H1 (cell line): ENCODE measurements around the gene ARHGAP12. TPM values are rescaled to one million over a fixed set of nuclear protein-coding genes. Genes with fewer than 3 reads are reported as not detected.

ENCODE experiments used
- CTCF ChIA-PET: fragments of 300-600 bp; sonication (Branson Sonifier 250); formaldehyde crosslinking; loops from one replicate; lab custom pipeline; 2021; ENCODE audit not compliant: partially characterized antibody; lab: Charles Lee
- POLR2A ChIA-PET: fragments of 300-600 bp; sonication (Branson Sonifier 250); formaldehyde crosslinking; loops from one replicate; lab custom pipeline; 2021; ENCODE audit warnings: inconsistent platforms; ENCODE audit not compliant: partially characterized antibody; lab: Charles Lee
- DNase-seq, 2 experiments: peaks; one replicate each; pipeline versions ENCODE4 v3.0.0 to v3.0.0-alpha.2; 2010 to 2022; ENCODE audit warnings: low spot score in 2 of 2, low read depth in 1 of 2, mixed read lengths in 1 of 2
- FAIRE-seq: peaks from 2 replicates; lab custom pipeline; 2011; peaks lifted over from hg19 to GRCh38; lab: Jason Lieb, UNC
- H2AFZ ChIP-seq: 2 replicates; pipeline ENCODE4 v1.8.1; 2012; ENCODE audit warnings: low read length, inconsistent platforms
- H2AK5ac ChIP-seq: 2 replicates; pipeline ENCODE4 v1.6.1; 2013; ENCODE audit warnings: low read depth, low read length
- H2BK120ac ChIP-seq: replicated peaks from 2 replicates; pipeline ENCODE3; 2013; ENCODE audit warnings: low read depth, low read length, inconsistent platforms
- H2BK12ac ChIP-seq: 2 replicates; pipeline ENCODE4 v1.6.1; 2013; ENCODE audit warnings: low read depth, low read length
- H2BK15ac ChIP-seq: 2 replicates; pipeline ENCODE4 v1.6.1; 2013; ENCODE audit warnings: low read length
- H2BK20ac ChIP-seq: 2 replicates; pipeline ENCODE4 v1.6.1; 2013; ENCODE audit warnings: low read length
- H2BK5ac ChIP-seq: 2 replicates; pipeline ENCODE4 v1.6.1; 2013; ENCODE audit warnings: low read depth, low read length
- H3K14ac ChIP-seq: 2 replicates; pipeline ENCODE4 v1.6.1; 2013; ENCODE audit warnings: inconsistent platforms; ENCODE audit not compliant: insufficient read length
- H3K18ac ChIP-seq: 2 replicates; pipeline ENCODE4 v1.6.1; 2013; ENCODE audit warnings: low read length; ENCODE audit errors: extremely low read depth
- H3K23ac ChIP-seq: 2 replicates; pipeline ENCODE4 v1.6.1; 2013; ENCODE audit warnings: inconsistent platforms; ENCODE audit not compliant: insufficient read length
- H3K23me2 ChIP-seq: 2 replicates; pipeline ENCODE4 v1.6.1; 2013; ENCODE audit warnings: low read depth, low read length
- H3K27ac ChIP-seq: 2 replicates; pipeline ENCODE4 v1.6.1; 2011; ENCODE audit warnings: low read depth, low read length, inconsistent platforms
- H3K27me3 ChIP-seq, 4 experiments: replicated peaks in 1 of 4; 1 replicate in 1 of 4; 2 replicates in 3 of 4; pipeline versions ENCODE4 v1.6.1 to v1.8.1; 2011 to 2013; ENCODE audit warnings: low read length in 3 of 4, mild to moderate bottlenecking in 3 of 4, inconsistent platforms in 2 of 4, mixed read lengths in 2 of 4, moderate library complexity in 1 of 4; ENCODE audit not compliant: control insufficient read depth in 3 of 4, insufficient read depth in 3 of 4; ENCODE audit errors: extremely low read depth in 1 of 4
- H3K36me3 ChIP-seq, 4 experiments: 2 replicates each; pipeline versions ENCODE4 v1.6.1 to v1.8.1; 2011 to 2013; ENCODE audit warnings: mild to moderate bottlenecking in 4 of 4, low read length in 3 of 4, moderate library complexity in 2 of 4, control low read depth in 1 of 4, inconsistent platforms in 1 of 4; ENCODE audit not compliant: insufficient read depth in 4 of 4, control insufficient read depth in 2 of 4
- H3K4ac ChIP-seq: replicated peaks from 2 replicates; pipeline ENCODE3; 2013; ENCODE audit warnings: low read length, low read depth, mixed read lengths, inconsistent platforms; ENCODE audit not compliant: insufficient read length
- H3K4me1 ChIP-seq, 4 experiments: replicated peaks in 1 of 4; 1 replicate in 1 of 4; 2 replicates in 3 of 4; pipeline versions ENCODE4 v1.6.1 to v1.8.1; 2011 to 2013; ENCODE audit warnings: low read length in 3 of 4, inconsistent platforms in 2 of 4, mixed read lengths in 1 of 4; ENCODE audit not compliant: insufficient read depth in 4 of 4, control insufficient read depth in 3 of 4
- H3K4me2 ChIP-seq, 2 experiments: 2 replicates each; pipeline versions ENCODE4 v1.6.1 to v1.8.1; 2011 to 2013; ENCODE audit warnings: low read depth in 2 of 2, low read length in 2 of 2, control low read depth in 1 of 2, inconsistent platforms in 1 of 2, mild to moderate bottlenecking in 1 of 2; ENCODE audit not compliant: insufficient read depth in 1 of 2
- H3K4me3 ChIP-seq, 4 experiments: fragments of 200-600, 300-600 bp in 1 of 4; sonication (generic), shearing (Covaris generic), sonication (Bioruptor Twin) in 1 of 4; 2 replicates each; pipeline versions ENCODE4 v1.5.1 to v1.8.1; 2011 to 2016; ENCODE audit warnings: low read length in 4 of 4, low read depth in 3 of 4, control low read depth in 2 of 4, inconsistent platforms in 2 of 4, mild to moderate bottlenecking in 2 of 4, mixed read lengths in 1 of 4, moderate library complexity in 1 of 4; ENCODE audit not compliant: insufficient read depth in 2 of 4; ENCODE audit errors: extremely low read depth in 1 of 4
- H3K56ac ChIP-seq: replicated peaks from 2 replicates; pipeline ENCODE3; 2013; ENCODE audit warnings: low read depth, mild to moderate bottlenecking, mixed read lengths, low read length, inconsistent platforms; ENCODE audit not compliant: insufficient read length
- H3K79me1 ChIP-seq: 2 replicates; pipeline ENCODE4 v1.6.1; 2013; ENCODE audit warnings: low read depth, low read length, control low read depth
- H3K79me2 ChIP-seq, 2 experiments: 2 replicates each; pipeline versions ENCODE4 v1.6.1 to v1.8.1; 2012 to 2013; ENCODE audit warnings: low read length in 2 of 2, mild to moderate bottlenecking in 2 of 2, inconsistent platforms in 1 of 2; ENCODE audit not compliant: insufficient read depth in 2 of 2, control insufficient read depth in 1 of 2
- H3K9ac ChIP-seq, 4 experiments: replicated peaks in 1 of 4; 1 replicate in 1 of 4; 2 replicates in 3 of 4; pipeline versions ENCODE4 v1.6.1 to v1.8.1; 2011 to 2013; ENCODE audit warnings: low read depth in 3 of 4, low read length in 3 of 4, control low read depth in 2 of 4, mild to moderate bottlenecking in 2 of 4, moderate library complexity in 2 of 4, inconsistent platforms in 1 of 4; ENCODE audit errors: extremely low read depth in 1 of 4
- H3K9me3 ChIP-seq, 2 experiments: 2 replicates each; pipeline versions ENCODE4 v1.6.1 to v1.8.1; 2012 to 2013; ENCODE audit warnings: mild to moderate bottlenecking in 2 of 2, moderate library complexity in 2 of 2, control low read depth in 1 of 2, inconsistent platforms in 1 of 2, low read depth in 1 of 2, low read length in 1 of 2, mixed read lengths in 1 of 2; ENCODE audit not compliant: insufficient read depth in 2 of 2
- H4K20me1 ChIP-seq, 2 experiments: replicated peaks in 1 of 2; 2 replicates each; pipeline versions ENCODE3 to v1.8.1; 2011 to 2013; ENCODE audit warnings: inconsistent platforms in 2 of 2, low read length in 2 of 2, mild to moderate bottlenecking in 1 of 2; ENCODE audit not compliant: insufficient read depth in 2 of 2, control insufficient read depth in 1 of 2
- H4K5ac ChIP-seq: 2 replicates; pipeline ENCODE4 v1.6.1; 2013; ENCODE audit warnings: low read length, low read depth, mixed read lengths, inconsistent platforms; ENCODE audit not compliant: insufficient read length
- H4K8ac ChIP-seq: 2 replicates; pipeline ENCODE4 v1.8.0; 2013; ENCODE audit warnings: mild to moderate bottlenecking, moderate library complexity, low read length, inconsistent platforms; ENCODE audit not compliant: insufficient read depth; ENCODE audit errors: extremely low read depth
- H4K91ac ChIP-seq: replicated peaks from 2 replicates; pipeline ENCODE3; 2013; ENCODE audit warnings: low read length, mixed read lengths, inconsistent platforms; ENCODE audit not compliant: insufficient read length
- CHD1 ChIP-seq: IDR thresholded peaks from 2 replicates; pipeline ENCODE4 v1.6.1; 2012; ENCODE audit warnings: low read depth, low read length, improper control_type of control experiment
- HDAC2 ChIP-seq, 2 experiments: fragments of 300-600 bp in 1 of 2; sonication (generic) in 1 of 2; IDR thresholded peaks; 2 replicates each; pipeline ENCODE4 v1.6.1; 2011 to 2012; ENCODE audit warnings: low read depth in 2 of 2, low read length in 2 of 2, mild to moderate bottlenecking in 2 of 2, moderate library complexity in 2 of 2, borderline replicate concordance in 1 of 2, inconsistent platforms in 1 of 2
- PHF8 ChIP-seq: fragments of 200-600 bp; sonication (generic); conservative IDR thresholded peaks from 2 replicates; pipeline ENCODE4 v1.7.1; 2012; ENCODE audit warnings: low read depth, mild to moderate bottlenecking, inconsistent platforms, low read length, moderate library complexity
- RAD21 ChIP-seq, 2 experiments: IDR thresholded peaks in 1 of 2; conservative IDR thresholded peaks in 1 of 2; 2 replicates each; pipeline ENCODE4 v1.6.1; 2011; ENCODE audit warnings: low read depth in 2 of 2, low read length in 2 of 2, improper control_type of control experiment in 1 of 2, inconsistent platforms in 1 of 2, mild to moderate bottlenecking in 1 of 2, moderate library complexity in 1 of 2
- SIN3A ChIP-seq, 2 experiments: IDR thresholded peaks in 1 of 2; conservative IDR thresholded peaks in 1 of 2; 2 replicates each; pipeline ENCODE4 v1.6.1; 2011 to 2012; ENCODE audit warnings: low read length in 2 of 2, improper control_type of control experiment in 1 of 2, low read depth in 1 of 2, mild to moderate bottlenecking in 1 of 2
- SP4 ChIP-seq: IDR thresholded peaks from 2 replicates; pipeline ENCODE4 v1.6.1; 2012; ENCODE audit warnings: low read length, inconsistent platforms
- SRF ChIP-seq: IDR thresholded peaks from 2 replicates; pipeline ENCODE4 v1.6.1; 2011; ENCODE audit warnings: mild to moderate bottlenecking, low read depth, low read length, moderate library complexity
- TAF7 ChIP-seq: optimal IDR thresholded peaks from 2 replicates; pipeline ENCODE3; 2011; ENCODE audit warnings: low read depth, mild to moderate bottlenecking, inconsistent platforms, low read length, moderate library complexity, borderline replicate concordance
- TEAD4 ChIP-seq: IDR thresholded peaks from 2 replicates; pipeline ENCODE4 v1.6.1; 2012; ENCODE audit warnings: low read depth, low read length, inconsistent platforms, mixed read lengths
- USF2 ChIP-seq: IDR thresholded peaks from 2 replicates; pipeline ENCODE4 v1.6.1; 2011; ENCODE audit warnings: low read length, improper control_type of control experiment
- WGBS, 2 experiments: shearing (Covaris generic) in 1 of 2; methylation state at CpG; one replicate each; pipeline versions ENCODE4 v1.1.6 to v1.1.7; 2013 to 2015; ENCODE audit warnings: low lambda C conversion rate in 2 of 2, mixed read lengths in 2 of 2, inconsistent platforms in 1 of 2, low coverage in 1 of 2, missing lambda C conversion rate in 1 of 2; ENCODE audit not compliant: insufficient replicate concordance in 2 of 2, insufficient coverage in 1 of 2, insufficient read length in 1 of 2; ENCODE audit errors: extremely low coverage in 1 of 2, missing lambda C conversion rate in 1 of 2; 5-methylcytosine and 5-hydroxymethylcytosine counted together
- polyA plus RNA-seq, 7 experiments: library from polyadenylated mRNA; depleted of rRNA in 3 of 7; stranded (reverse) in 5 of 7; unstranded in 2 of 7; fragments of >200 nt in 5 of 7; fragments of 200-250 nt in 2 of 7; gene quantifications; 1 replicate in 5 of 7; 2 replicates in 1 of 7; 4 replicates in 1 of 7; pipeline versions ENCODE4 v1.2.1 to v1.2.3, GENCODE V29; 2011 to 2013; ENCODE audit warnings: missing spikeins in 2 of 7, mixed read lengths in 2 of 7
- total RNA-seq: library from RNA; stranded (reverse); fragmentation: NEBNext Ultra II Directional; extraction: Animal tissue kit (Norgen Biotek cat#: 25700); gene quantifications from 2 replicates; pipeline ENCODE4 v1.2.1, GENCODE V29; 2021

ARHGAP12 gene
- total and polyA plus RNA-seq, 2 of the 8 experiments (the other 6 are each of a cell fraction or from before 2014, with no cell fraction given): 10.1 to 39.0 TPM

GRCh38 chr10:31940839-31941653, 12.4 kb upstream of the ARHGAP12 start:
- no peak overlapping the region for H3K4me3 ChIP-seq
- H3K56ac ChIP-seq: no peak overlapping the region
- no peaks in the 10 kb centered on the region for H3K27me3 ChIP-seq
- no peak overlapping the region for H4K8ac ChIP-seq
- CTCF ChIA-PET: interaction anchor here (1.1 kb wide), 1 partner anchor 10 kb away, joined by 3 read pairs; no protein-coding TSS in a partner anchor
- no peak overlapping the region for H2BK120ac ChIP-seq
- H3K23me2 ChIP-seq: no peaks in the 10 kb centered on the region
- H3K14ac ChIP-seq: no peak overlapping the region
- no peak overlapping the region for H3K4me2 ChIP-seq
- no peak overlapping the region for H3K27ac ChIP-seq
- no peak overlapping the region for H3K18ac ChIP-seq
- no peaks in the 10 kb centered on the region; a peak in 1 of 7 replicates for H3K4me1 ChIP-seq
- no peaks in the 10 kb centered on the region for H3K79me2 ChIP-seq
- no peak overlapping the region for H2BK15ac ChIP-seq
- no peak overlapping the region for H4K5ac ChIP-seq
- no peak overlapping the region for H2AK5ac ChIP-seq
- DNase-seq (no peak), FAIRE-seq (no peak)
- H3K79me1 ChIP-seq: no peaks in the 10 kb centered on the region
- H3K9ac ChIP-seq: no peak overlapping the region
- no peaks in the 10 kb centered on the region for H3K36me3 ChIP-seq
- no peak overlapping the region for H2BK12ac ChIP-seq
- 83% methylated on average over 7 of the region's 7 CpGs; no CpG with 5 or more reads in 1 of the 2 experiments for WGBS, 2 experiments
- POLR2A ChIA-PET: interaction anchor here (1.1 kb wide), 1 partner anchor 11 kb away, joined by 3 read pairs; no protein-coding TSS in a partner anchor
- no peak overlapping the region for H2BK5ac ChIP-seq
- no peak overlapping the region for H2AFZ ChIP-seq
- H3K9me3 ChIP-seq: no peaks in the 10 kb centered on the region
- H2BK20ac ChIP-seq: no peak overlapping the region
- no peak overlapping the region for H3K4ac ChIP-seq
- H4K20me1 ChIP-seq: no peaks in the 10 kb centered on the region
- H4K91ac ChIP-seq: no peak overlapping the region
- H3K23ac ChIP-seq: no peak overlapping the region
- no peak for TF ChIP-seq SP4
- TF ChIP-seq TAF7: no peak
- TF ChIP-seq SIN3A (conservative IDR thresholded peaks at IDR 0.05 in 1 of 2, IDR thresholded peaks at IDR 0.05 in 1 of 2; ENCODE audit: low read depth in 1 of 2, low read length in 2 of 2): no peak
- TF ChIP-seq USF2: no peak
- TF ChIP-seq PHF8: no peak
- TF ChIP-seq HDAC2 (IDR thresholded peaks at IDR 0.05; ENCODE audit: borderline replicate concordance in 1 of 2, low read depth in 2 of 2, low read length in 2 of 2): no peak
- TF ChIP-seq SRF: no peak
- TF ChIP-seq RAD21 (IDR thresholded peaks at IDR 0.05 in 1 of 2, conservative IDR thresholded peaks at IDR 0.05 in 1 of 2; ENCODE audit: low read depth in 2 of 2, low read length in 2 of 2): no peak
- TF ChIP-seq CHD1: no peak
- no peak for TF ChIP-seq TEAD4
